Measurements from ENCODE around the gene ITCH. TPM values are rescaled to one million over a fixed set of nuclear protein-coding genes. Genes with fewer than 3 reads are reported as not detected.

ITCH gene
- total and polyA plus RNA-seq, 11 donors, result 6.0 to 49.0 (median 39.5) TPM

GRCh38 chr20:34401741-34402455 is 38.8 kb downstream of the ITCH start:
- Histone ChIP-seq H3K27ac (peak overlapping the region in 1 of 12 donors; percentile 1), H3K36me3 (peaks cover 0 to 46% (median 23%) of the 10 kb centered on the region in 9 donors), H3K9me3 (no peaks in the 10 kb centered on the region), H3K4me3 (no peak overlapping the region), H3K27me3 (no peaks in the 10 kb centered on the region), H3K4me1 (peaks cover 0 to 59% (median 26%) of the 10 kb centered on the region in 12 donors)
- DNase-seq (no peak), ATAC-seq (no peak)
- intact Hi-C loops (cut with DNase I), result no loop called here
- no peak for TF ChIP-seq CTCF (IDR thresholded peaks at IDR 0.05)
- TF ChIP-seq POLR2A (IDR thresholded peaks at IDR 0.05), result no peak
- WGBS, 4 donors, result 80 to 83% (median 82%) methylated on average over 8 of the region's 8 CpGs

GRCh38 chr20:34402461-34402860 is 39.4 kb downstream of the ITCH start:
- TF ChIP-seq CTCF (IDR thresholded peaks at IDR 0.05) (no peak), POLR2A (IDR thresholded peaks at IDR 0.05) (no peak)
- 24 to 44% (median 34%) methylated on average over 1 of the region's 1 CpG for WGBS, 4 donors
- H3K36me3 ChIP-seq, result peaks cover 0 to 41% (median 19%) of the 10 kb centered on the region in 9 donors

GRCh38 chr20:34403063-34403827 is 40.2 kb downstream of the ITCH start:
- WGBS, 4 donors, result 66 to 75% (median 68%) methylated on average over 4 of the region's 4 CpGs
- no peak for TF ChIP-seq POLR2A (IDR thresholded peaks at IDR 0.05)
- no peak for TF ChIP-seq CTCF (IDR thresholded peaks at IDR 0.05)
- Histone ChIP-seq H3K36me3 (peaks cover 0 to 41% (median 19%) of the 10 kb centered on the region in 9 donors), H3K27ac (peak overlapping the region in 4 of 12 donors; percentile 1 to 16 (median 14)), H3K27me3 (no peaks in the 10 kb centered on the region), H3K4me1 (peaks cover 0 to 59% (median 26%) of the 10 kb centered on the region in 12 donors), H3K4me3 (no peak overlapping the region), H3K9me3 (no peaks in the 10 kb centered on the region)
- DNase-seq (no peak), ATAC-seq (no peak)
- intact Hi-C loops (cut with DNase I), result no loop called here

More at GRCh38 chr20:34402461-34402860, 39.4 kb downstream of the ITCH start:
- no peaks in the 10 kb centered on the region for H3K9me3 ChIP-seq
- no peak for ATAC-seq
- peaks cover 0 to 59% (median 26%) of the 10 kb centered on the region in 12 donors for H3K4me1 ChIP-seq
- H3K27me3 ChIP-seq, result no peaks in the 10 kb centered on the region
- intact Hi-C loops (cut with DNase I), result no loop called here
- no peak for DNase-seq
- H3K4me3 ChIP-seq, result no peak overlapping the region
- peak overlapping the region in 1 of 12 donors; percentile 1 for H3K27ac ChIP-seq

- 78 to 94% (median 81%) methylated on average over 1 of the region's 1 CpG for WGBS, 4 donors
- Histone ChIP-seq H3K4me1 (peaks cover 0 to 59% (median 26%) of the 10 kb centered on the region in 12 donors), H3K27me3 (no peaks in the 10 kb centered on the region), H3K9me3 (no peaks in the 10 kb centered on the region), H3K36me3 (peaks cover 0 to 41% (median 18%) of the 10 kb centered on the region in 9 donors), H3K27ac (no peak overlapping the region), H3K4me3 (no peak overlapping the region)
- DNase-seq, result no peak
- no peak for ATAC-seq
- TF ChIP-seq POLR2A (IDR thresholded peaks at IDR 0.05) (no peak), CTCF (IDR thresholded peaks at IDR 0.05) (no peak)
- intact Hi-C loops (cut with DNase I), result no loop called here
Observed at GRCh38 chr20:34403908-34404307, 40.8 kb downstream of the ITCH start.
